HG02610 (cell line): Measurements from ENCODE around the gene P3H1.
"Not testable (repeated sequence)": the region's sequence is repeated elsewhere in the genome, so short reads cannot be mapped to it uniquely, and the experiment has no call there.

Experiments
- ATAC-seq: cut with Tn5 transposase; IDR thresholded peaks from one replicate; pipeline ENCODE4 v1.9.1; 2021; ENCODE audit warnings: mild to moderate bottlenecking, moderate library complexity; ENCODE audit not compliant: unreplicated experiment

Gene P3H1, protein sequence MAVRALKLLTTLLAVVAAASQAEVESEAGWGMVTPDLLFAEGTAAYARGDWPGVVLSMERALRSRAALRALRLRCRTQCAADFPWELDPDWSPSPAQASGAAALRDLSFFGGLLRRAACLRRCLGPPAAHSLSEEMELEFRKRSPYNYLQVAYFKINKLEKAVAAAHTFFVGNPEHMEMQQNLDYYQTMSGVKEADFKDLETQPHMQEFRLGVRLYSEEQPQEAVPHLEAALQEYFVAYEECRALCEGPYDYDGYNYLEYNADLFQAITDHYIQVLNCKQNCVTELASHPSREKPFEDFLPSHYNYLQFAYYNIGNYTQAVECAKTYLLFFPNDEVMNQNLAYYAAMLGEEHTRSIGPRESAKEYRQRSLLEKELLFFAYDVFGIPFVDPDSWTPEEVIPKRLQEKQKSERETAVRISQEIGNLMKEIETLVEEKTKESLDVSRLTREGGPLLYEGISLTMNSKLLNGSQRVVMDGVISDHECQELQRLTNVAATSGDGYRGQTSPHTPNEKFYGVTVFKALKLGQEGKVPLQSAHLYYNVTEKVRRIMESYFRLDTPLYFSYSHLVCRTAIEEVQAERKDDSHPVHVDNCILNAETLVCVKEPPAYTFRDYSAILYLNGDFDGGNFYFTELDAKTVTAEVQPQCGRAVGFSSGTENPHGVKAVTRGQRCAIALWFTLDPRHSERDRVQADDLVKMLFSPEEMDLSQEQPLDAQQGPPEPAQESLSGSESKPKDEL

DNA sequence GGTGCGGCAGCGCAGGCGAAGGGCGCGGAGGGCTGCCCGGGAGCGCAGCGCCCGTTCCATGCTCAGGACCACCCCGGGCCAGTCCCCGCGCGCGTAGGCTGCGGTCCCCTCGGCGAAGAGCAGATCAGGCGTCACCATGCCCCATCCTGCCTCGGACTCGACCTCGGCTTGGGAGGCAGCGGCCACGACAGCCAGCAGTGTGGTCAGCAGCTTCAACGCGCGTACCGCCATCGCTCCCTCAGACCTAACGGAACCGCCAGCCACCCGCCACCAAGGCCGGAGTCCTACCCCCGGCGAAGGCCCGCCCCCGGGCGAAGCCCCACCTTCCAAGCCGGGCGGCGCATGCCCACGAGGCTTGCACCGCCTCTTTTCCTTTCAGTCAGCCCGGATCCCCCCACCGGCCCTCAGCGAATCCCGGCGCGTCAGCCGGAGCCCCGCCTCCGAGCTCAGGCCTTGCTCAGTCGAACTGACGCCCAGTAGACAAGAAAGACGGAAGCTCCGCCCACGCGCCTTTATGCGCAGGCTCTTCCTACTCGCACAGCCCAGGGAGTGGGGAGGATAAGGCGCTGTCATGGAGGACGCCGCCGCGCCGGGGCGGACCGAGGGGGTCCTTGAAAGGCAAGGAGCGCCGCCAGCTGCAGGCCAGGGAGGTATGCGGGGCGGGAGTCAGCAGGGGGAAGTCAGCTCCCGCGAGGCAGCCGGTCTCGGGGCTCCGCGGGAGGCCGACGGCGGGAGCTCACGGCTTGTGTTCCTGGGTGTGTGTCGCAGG lies at the start of gene P3H1, which contains the start of gene C1orf50:
TSS of gene P3H1 (minus strand) at position 288 of the 769 bp plus-strand sequence. CDS start at position 231, 57 bp downstream.
TSS of gene C1orf50 (plus strand) at position 509 of the 769 bp plus-strand sequence. CDS start at position 572, 63 bp downstream.
- peak; percentile 92 for ATAC-seq

- no peak for ATAC-seq
These were observed 49.2 kb upstream of the P3H1 start for GRCh38 chr1:42815941-42816584.

DNA sequence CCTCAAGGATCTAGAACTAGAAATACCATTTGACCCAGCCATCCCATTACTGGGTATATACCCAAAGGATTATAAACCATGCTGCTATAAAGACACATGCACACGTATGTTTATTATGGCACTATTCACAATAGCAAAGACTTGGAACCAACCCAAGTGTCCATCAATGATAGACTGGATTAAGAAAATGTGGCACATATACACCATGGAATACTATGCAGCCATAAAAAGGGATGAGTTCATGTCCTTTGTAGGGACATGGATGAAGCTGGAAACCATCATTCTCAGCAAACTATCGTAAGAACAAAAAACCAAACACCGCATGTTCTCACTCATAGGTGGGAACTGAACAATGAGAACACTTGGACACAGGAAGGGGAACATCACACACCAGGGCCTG lies 48.0 kb upstream of the P3H1 start:
- not testable (repeated sequence) for ATAC-seq

- no peak for ATAC-seq
These were observed 40.3 kb upstream of the P3H1 start for GRCh38 chr1:42807056-42807668.

DNA sequence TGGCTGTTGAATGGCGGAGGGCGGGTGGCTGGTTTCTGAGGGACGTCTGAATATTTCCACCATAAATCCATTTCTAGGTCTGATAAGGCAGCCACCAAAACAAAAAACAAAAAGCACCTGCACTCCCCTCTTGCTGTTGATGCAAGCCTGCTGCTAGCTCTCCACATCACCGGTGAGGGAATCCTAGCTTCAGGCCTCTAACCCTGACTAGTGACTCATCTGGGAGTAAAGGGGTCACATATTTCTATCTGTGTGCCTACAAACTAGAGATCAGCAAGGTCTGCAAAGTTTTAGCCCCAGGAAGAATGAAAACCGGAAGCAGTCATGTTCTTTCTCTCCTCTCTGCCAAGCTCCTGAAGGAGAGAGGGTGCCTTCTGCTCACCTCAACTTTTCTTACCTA lies 39.8 kb upstream of the P3H1 start:
- no peak for ATAC-seq

DNA sequence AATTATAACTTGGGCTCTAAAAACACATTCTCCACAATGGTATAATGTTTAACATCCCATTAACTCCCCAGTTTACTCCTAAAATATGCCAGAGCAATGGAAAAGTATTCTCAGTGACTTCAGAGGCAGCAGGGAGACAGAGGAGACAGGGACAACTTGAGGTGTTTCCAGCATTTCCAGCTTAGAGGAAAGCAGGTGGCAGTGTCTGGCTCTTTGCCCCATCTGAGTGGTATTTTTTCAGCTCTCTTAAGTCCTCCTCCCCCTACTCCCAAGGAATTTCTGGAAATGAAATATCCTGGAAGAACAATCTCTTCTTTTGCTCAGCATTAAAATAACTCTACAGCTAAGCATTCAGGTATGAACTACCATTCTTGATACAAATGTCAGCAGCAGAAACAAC lies 39.3 kb upstream of the P3H1 start:
- no peak for ATAC-seq

- ATAC-seq = no peak
These were observed 35.1 kb upstream of the P3H1 start for GRCh38 chr1:42801832-42802473.

- no peak for ATAC-seq
These were observed 31.2 kb upstream of the P3H1 start for GRCh38 chr1:42797979-42798378.

- no peak for ATAC-seq
These were observed 30.6 kb upstream of the P3H1 start for GRCh38 chr1:42797414-42797813.

DNA sequence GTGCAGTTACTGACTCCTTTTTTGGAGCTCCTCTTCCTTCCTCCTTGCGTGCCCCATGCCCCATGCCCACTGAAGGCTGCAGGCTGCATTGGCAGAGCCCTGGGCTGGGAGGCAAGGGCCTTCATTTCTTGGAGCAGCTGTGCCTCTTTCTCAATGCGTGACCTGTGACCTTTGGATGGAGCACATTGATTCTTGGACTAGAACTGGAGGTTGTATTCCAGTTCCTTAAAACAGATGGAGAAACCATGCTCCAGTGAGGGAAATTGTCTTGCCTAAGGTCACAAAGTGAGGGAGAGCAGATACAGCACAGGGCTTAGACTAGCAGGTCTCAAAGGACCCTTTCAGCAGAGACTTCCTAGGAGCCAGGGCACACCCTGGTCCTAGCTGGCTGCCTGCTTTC lies 27.0 kb upstream of the P3H1 start:
- ATAC-seq = no peak

DNA sequence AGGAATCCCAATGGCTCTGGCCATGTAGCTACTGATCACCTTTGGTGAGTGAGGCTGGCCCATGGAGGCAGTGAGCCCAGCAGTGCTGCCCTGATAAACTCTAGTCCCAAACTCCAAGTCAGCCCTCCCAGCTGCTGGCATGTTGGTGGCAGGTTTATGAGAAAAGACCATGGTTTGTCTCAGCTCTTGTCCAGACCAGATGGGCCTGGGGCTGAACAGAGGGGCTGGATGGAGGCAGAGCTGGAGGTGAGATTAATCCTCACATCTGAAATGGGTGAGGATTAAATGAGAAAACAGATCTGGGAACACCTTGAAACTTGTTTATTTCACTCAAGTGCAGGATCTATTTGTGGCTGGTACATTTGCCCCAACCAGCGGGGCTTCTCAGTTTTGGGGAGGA lies 21.2 kb upstream of the P3H1 start:
- ATAC-seq = no peak

GRCh38 chr1:42786097-42786496 lies 19.3 kb upstream of the P3H1 start:
- ATAC-seq = no peak

DNA sequence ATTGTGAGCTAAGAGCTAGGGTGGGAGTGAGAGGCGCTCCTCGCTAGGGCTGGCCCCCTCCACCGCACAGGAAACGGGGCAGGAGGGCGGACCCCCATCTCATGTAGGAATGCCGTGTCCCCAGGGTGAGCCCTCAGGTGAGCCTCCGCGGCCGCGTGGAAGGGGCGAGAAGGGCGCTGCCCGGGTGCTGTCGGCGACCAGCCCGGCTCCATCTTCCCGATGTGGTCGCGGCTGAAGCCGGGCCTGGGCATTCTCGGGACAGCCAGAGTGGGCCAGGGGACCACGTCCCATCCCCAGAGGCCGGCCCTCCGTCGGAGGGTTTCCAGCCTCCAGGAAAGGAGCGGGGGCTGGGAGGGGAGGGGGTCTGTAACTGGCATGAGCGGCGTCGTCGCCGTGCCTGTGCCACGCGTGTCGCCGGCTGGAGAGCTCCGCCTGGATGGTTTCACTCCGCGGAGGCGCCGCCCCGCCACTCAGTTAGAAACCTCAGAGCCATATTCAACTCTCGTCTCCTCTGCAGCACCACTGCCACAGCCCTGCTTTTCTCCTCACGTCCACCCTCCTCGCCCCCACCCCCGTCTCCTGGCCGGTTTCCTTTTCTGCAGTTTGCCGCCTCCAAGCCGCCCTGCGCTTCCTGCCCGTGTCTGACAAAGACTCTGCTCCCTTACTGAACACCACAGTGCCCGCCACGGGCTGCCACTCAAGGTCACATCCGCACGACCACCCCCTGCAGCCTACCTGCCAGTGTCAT lies 18.3 kb upstream of the P3H1 start, which contains the start of gene TMEM269:
TSS of gene TMEM269 (plus strand) at position 46 of the 748 bp plus-strand sequence. CDS start 4,903 bp downstream, outside the sequence.
- no peak for ATAC-seq

GRCh38 chr1:42784547-42784945 lies 17.7 kb upstream of the P3H1 start:
- no peak for ATAC-seq

- ATAC-seq = no peak
These were observed 16.3 kb upstream of the P3H1 start for GRCh38 chr1:42783092-42783491.

GRCh38 chr1:42780176-42780575 lies 13.3 kb upstream of the P3H1 start:
- ATAC-seq = no peak

DNA sequence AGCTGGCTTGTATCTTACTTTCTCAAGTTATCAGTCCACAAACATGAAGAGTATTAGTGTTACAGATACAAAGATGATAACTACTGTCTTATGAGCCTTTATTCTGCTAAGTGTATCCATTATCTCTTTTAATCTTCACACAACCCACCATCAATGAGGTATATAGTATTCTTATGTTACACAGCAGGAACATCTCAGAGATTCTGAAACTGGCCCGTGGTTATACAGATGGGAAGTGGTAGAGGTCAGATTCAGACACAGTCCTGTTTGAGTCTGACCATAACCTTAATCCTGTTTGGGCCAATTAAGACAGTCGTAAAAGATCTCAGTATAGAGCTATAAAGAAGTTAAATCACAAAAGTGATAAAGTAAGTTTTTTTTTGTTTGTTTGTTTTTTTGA lies 12.9 kb upstream of the P3H1 start:
- ATAC-seq = peak; percentile 46

DNA sequence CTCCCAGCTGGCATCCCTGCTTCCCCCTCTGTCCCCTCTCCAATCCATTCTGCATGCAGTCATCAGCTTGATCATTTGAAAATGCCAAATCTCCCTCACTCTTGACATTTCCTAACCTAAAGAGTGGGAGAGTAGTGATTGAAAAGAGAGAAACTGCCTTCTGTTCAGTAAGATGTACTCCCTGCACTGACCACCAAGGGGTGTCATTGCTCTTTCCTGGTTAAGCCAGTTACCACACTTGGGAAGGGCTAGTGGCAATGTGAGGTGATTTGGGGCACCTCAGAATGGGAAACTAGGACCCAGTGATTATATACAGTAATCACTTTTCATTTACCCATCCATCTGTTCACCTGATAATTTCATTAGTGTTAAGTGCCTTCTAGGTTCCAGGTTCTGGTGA lies 11.0 kb upstream of the P3H1 start:
- no peak for ATAC-seq

GRCh38 chr1:42776502-42776901 lies 9.7 kb upstream of the P3H1 start:
- no peak for ATAC-seq
